Measurements from ENCODE around the gene KRTAP6-2.

KRTAP6-2 gene, protein sequence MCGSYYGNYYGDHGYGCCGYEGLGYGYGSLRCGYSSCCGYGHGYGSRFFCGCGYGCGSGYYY

DNA sequence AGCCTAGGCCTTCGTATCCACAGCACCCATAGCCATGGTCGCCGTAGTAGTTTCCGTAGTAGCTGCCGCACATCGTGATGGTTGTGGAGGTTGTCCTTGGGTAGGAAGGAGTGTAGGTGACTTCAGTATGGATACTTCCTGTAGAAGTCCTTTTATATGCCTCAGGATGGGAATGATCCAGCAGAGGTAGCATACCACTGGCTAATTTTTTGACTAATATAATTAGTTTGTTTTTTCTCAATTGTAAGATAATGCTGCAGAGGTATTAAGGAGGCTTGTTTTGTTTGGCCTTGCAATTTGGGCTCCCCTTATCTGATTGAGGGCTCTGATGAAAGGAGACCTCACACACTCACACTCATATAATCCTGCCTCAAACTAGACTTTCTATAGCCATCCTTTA lies at the start of gene KRTAP6-2:
Gene KRTAP6-2 (minus strand): TSS at position 101 of the 400 bp plus-strand sequence. CDS start 28 bp downstream, at position 73.
- no peak for FAIRE-seq

GRCh38 chr21:30646904-30647414 lies 48.3 kb upstream of the KRTAP6-2 start:
- FAIRE-seq = no peak

GRCh38 chr21:30642564-30642963 lies 43.9 kb upstream of the KRTAP6-2 start, which contains the start of gene KRTAP20-3:
Gene KRTAP20-3, plus strand, starts transcription at chr21:30642864.
- no peak for FAIRE-seq

GRCh38 chr21:30638686-30639085 lies 40.0 kb upstream of the KRTAP6-2 start:
- FAIRE-seq = no peak

- no peak for FAIRE-seq
These were observed 36.2 kb upstream of the KRTAP6-2 start, which contains the start of gene KRTAP20-2 for GRCh38 chr21:30634906-30635305. Gene KRTAP20-2, plus strand, starts transcription at chr21:30635206. Its CDS starts 58 bp downstream, at chr21:30635264.

GRCh38 chr21:30629200-30629599 lies 30.5 kb upstream of the KRTAP6-2 start:
- no peak for FAIRE-seq

DNA sequence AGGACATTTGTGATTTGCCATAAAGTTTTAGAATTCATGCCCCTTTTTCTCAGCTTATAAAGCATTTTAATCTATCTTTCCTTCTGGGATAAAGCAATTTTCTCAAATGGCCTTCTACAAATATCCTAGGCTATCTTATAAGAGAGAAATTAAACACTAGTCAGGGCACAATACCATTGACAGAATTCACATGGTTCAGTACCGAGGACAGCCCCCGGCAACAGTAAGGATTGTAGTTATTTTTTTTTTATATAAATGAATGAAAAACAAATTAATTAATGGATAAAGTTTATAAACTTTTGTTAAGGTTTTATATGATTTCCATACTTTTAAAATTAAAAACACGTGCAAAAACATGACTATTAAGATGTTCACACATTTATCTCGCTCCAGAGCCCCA lies 29.4 kb upstream of the KRTAP6-2 start:
- no peak for FAIRE-seq

DNA sequence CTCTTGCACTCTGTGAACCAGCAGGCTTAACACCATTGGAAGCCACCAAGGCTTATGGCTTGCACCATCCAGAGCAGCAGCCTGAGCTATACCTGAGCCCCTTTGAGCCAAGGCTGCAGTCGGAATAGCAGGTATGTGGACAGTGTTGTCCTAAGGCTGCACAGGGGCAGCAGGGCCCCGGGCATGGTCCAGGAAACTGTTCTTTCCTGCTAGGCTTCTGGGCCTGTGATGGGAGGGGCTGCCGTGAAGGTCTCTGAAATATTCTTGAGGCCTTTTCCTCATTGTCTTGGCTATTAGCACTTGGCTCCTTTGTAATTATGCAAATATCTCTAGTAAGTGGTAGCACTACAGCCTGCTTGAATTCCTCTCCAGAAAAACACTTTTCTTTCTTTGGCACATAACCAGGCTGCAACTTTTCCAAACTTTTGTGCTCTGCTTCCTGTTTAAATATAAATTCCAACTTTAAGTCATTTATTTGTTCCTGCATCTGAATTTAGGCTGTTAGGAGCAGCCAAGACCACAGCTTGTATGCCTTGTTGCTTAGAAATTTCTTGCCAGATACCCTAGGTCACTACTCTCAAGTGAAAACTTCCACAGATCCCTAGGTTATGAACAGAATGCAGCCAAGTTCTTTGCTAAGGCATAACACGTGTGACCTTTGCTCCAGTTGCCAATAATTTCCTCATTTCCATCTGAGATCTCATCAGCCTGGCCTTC lies 26.9 kb upstream of the KRTAP6-2 start:
- FAIRE-seq = no peak

GRCh38 chr21:30623362-30623761 lies 24.7 kb upstream of the KRTAP6-2 start:
- FAIRE-seq = no peak

DNA sequence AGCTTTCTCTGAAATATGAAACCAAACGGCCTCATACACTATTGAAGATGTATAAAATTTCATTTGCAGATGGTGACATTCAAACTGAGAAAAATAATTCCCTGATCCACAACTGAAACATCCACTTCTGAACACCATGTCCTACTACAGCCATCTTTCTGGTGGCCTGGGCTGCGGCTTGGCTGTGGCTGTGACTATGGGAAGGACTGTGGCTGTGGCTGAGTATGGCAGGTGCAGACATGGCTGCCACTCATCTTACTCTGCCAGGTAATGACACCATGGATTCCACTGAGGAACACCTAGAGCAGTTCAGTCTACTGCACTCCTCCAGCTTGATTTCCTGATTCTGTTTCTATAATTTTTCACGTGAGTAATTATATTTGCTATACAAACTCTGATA lies 21.8 kb upstream of the KRTAP6-2 start, which contains the start of gene KRTAP20-4:
Gene KRTAP20-4 (plus strand): TSS at position 106 of the 400 bp plus-strand sequence.
- no peak for FAIRE-seq

GRCh38 chr21:30620080-30620479 lies 21.4 kb upstream of the KRTAP6-2 start:
- no peak for FAIRE-seq

GRCh38 chr21:30616125-30616524 lies 17.4 kb upstream of the KRTAP6-2 start, which contains the start of gene KRTAP20-1:
Gene KRTAP20-1, plus strand, starts transcription at chr21:30616425. Its CDS starts 30 bp downstream, at chr21:30616455.
- FAIRE-seq = no peak

GRCh38 chr21:30615199-30615598 lies 16.5 kb upstream of the KRTAP6-2 start:
- FAIRE-seq = no peak

GRCh38 chr21:30613836-30614235 lies 15.1 kb upstream of the KRTAP6-2 start, which contains the start of gene KRTAP6-1:
Gene KRTAP6-1, minus strand, starts transcription at chr21:30613930. Its CDS starts 26 bp downstream, at chr21:30613904.
- FAIRE-seq = no peak

DNA sequence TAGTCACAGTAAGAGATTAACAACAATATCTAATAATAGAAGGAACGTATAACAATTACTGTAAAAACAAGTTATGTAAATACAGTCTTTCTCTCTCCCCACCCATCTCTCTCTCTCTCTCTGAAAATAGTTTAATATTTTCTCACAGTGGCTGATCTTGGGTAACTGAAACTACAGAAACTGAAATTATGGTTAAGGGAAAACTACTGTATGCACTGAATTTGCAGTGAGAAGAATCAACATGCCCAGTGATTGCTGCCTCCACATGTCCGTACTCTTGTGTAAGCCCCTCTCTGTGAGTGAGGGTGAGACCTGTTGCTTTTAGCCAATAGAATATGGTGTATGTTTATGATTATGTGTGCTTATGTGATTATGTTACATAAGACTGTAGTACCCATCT lies 13.4 kb upstream of the KRTAP6-2 start:
- FAIRE-seq = no peak

- FAIRE-seq = no peak
These were observed 7.3 kb upstream of the KRTAP6-2 start for GRCh38 chr21:30605968-30606367.

- FAIRE-seq = no peak
These were observed 2.1 kb upstream of the KRTAP6-2 start, which contains the start of gene KRTAP22-1 for GRCh38 chr21:30600787-30601186. Gene KRTAP22-1, plus strand, starts transcription at chr21:30601087.

DNA sequence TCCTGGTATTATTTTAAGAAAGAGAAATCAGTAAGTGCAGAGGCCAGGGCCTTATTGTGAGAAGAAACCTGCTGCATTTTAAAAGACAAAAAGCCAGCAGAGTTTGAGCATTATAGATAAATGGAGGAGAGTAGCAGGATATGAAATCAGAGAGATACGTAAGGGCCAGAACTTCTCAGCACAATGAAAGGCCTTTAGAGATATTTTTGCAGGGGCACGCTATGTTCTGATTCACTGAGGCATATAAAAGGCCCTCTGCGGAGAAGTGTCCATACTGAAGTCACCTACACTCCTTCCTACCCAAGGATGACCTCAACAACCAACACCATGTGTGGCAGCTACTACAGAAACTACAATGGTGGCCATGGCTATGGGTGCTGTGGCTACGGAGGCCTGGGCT lies 6.6 kb downstream of the KRTAP6-2 start, which contains the start of gene KRTAP6-3:
Gene KRTAP6-3 (plus strand): TSS at position 301 of the 400 bp plus-strand sequence. CDS start 6 bp downstream, at position 307.
- FAIRE-seq = no peak

DNA sequence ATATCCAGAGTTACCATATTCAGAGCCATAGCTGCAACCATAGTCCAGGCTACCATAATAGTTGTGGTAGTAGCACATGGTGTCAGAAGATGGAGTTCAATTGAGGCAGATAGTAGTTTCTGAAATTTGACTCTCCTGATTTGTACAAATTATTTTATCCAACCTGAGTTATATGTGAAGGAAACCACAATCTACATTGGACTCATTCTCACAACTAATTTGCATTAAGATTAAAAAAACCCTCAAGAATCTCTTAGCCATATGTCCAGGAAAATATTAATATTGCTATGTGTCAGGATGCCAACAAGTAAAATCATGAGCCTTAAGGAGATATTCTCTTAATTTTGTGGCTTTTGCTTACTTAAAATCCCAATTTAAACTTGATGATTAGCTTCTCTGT lies 8.4 kb downstream of the KRTAP6-2 start, which contains the start of gene KRTAP22-2:
Gene KRTAP22-2 (minus strand): TSS at position 101 of the 400 bp plus-strand sequence.
- no peak for FAIRE-seq

DNA sequence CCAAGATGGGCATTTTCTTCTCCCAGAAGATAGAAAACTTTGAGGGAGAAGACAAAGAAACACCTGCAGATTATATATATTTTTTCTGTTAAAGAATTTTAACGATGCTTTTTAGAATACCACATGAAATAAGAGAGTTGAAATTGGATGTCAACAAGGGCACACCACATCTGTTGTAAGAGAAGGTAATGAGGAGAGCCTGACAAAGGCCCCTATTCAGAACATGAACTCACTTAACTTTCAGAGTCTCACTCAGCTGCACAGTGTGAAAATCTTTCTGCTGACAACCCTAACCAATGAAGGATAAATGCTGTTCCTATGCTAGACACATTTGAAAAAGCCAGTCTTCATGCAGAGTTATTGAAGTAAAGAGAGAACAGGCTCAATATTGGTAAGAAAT lies 15.8 kb downstream of the KRTAP6-2 start:
- no peak for FAIRE-seq

GRCh38 chr21:30580132-30580531 lies 18.6 kb downstream of the KRTAP6-2 start:
- no peak for FAIRE-seq

- no peak for FAIRE-seq
These were observed 19.4 kb downstream of the KRTAP6-2 start for GRCh38 chr21:30579346-30579745.

GRCh38 chr21:30577766-30578165 lies 20.9 kb downstream of the KRTAP6-2 start:
- no peak for FAIRE-seq

DNA sequence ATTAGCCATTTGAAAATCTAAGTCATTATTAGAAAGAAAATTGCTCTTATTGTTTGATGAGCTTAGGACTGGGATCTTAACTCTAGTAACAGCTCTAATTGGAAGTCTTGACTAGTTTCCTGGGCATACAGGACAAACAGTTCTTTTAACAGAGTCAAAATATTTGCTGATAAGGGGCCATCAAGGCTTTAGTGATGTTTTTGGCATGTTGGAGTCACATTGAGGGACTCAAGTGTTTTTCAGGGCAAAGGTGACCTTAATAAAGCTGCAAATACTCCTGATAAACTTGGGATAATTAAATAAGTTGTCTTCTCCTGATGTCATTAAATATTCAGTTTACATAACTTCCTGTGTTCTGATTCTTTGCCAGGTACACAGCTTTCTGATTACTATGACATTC lies 31.1 kb downstream of the KRTAP6-2 start:
- FAIRE-seq = no peak
